Measurements from ENCODE around the gene KCNMA1.

The KCNMA1 gene

DNA sequence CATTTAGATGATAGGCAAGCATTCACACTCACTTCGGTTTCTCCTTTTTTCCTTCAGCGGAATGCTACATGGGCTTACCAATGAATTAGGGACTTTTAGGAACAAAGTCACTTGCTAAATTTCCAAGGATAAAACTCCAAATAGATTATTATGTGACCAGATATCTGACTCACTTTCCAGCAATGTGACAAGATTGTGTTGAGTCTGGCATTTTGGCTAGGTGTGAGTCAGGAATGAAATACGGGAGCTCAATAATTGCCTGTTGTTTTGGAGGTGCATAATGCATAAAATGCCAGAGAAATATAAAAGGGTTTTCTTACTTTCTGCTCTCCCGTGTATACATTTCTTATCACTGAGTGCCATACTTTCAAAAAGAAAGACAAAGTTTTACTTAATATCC lies 721.1 kb downstream of the KCNMA1 start:
- Histone ChIP-seq H2BK5ac (ENCODE audit: low read length) (no peak overlapping the region), H3K23ac (ENCODE audit: low read depth, low read length, poor library complexity) (no peak overlapping the region), H3K4me3 (ENCODE audit: low read length in 2 of 2) (no peak overlapping the region), H3K79me1 (ENCODE audit: low read depth, low read length) (no peaks in the 10 kb centered on the region), H3K14ac (ENCODE audit: low read length) (no peak overlapping the region), H3K18ac (ENCODE audit: low read length) (no peak overlapping the region), H4K8ac (ENCODE audit: low read depth, low read length) (no peak overlapping the region), H3K4ac (ENCODE audit: low read length) (no peak overlapping the region), H4K91ac (ENCODE audit: low read depth, low read length, poor library complexity) (no peak overlapping the region), H2BK15ac (ENCODE audit: low read length) (no peak overlapping the region), H2AFZ (ENCODE audit: low read length) (no peak overlapping the region), H3K27ac (replicated peaks; ENCODE audit: low read length) (no peak overlapping the region), H3K9me3 (replicated peaks in 1 of 2; ENCODE audit: control insufficient read depth in 2 of 2, insufficient read depth in 1 of 2, low read depth in 1 of 2, low read length in 2 of 2) (no peaks in the 10 kb centered on the region), H2BK120ac (ENCODE audit: low read depth, low read length) (no peak overlapping the region), H3K27me3 (ENCODE audit: control insufficient read depth in 3 of 3, insufficient read depth in 3 of 3, low read depth in 1 of 3, low read length in 3 of 3) (no peaks in the 10 kb centered on the region), H3K4me2 (ENCODE audit: insufficient read depth, low read length, poor library complexity, severe bottlenecking) (no peak overlapping the region), H3K36me3 (replicated peaks in 1 of 2; ENCODE audit: control insufficient read depth in 2 of 2, insufficient read depth in 2 of 2, low read length in 2 of 2) (no peaks in the 10 kb centered on the region), H2AK5ac (ENCODE audit: low read depth, low read length) (no peak overlapping the region), H3K4me1 (ENCODE audit: control insufficient read depth in 2 of 2, insufficient read depth in 1 of 2, low read depth in 1 of 2, low read length in 2 of 2) (peaks cover 0 to 4% of the 10 kb centered on the region in 2 donors), H2BK12ac (ENCODE audit: low read length) (no peak overlapping the region), H3K9ac (ENCODE audit: low read depth, low read length, poor library complexity) (no peak overlapping the region)
- no CpG with 5 or more reads among the region's 4 CpGs for WGBS, 2 donors (ENCODE audit: extremely low coverage in 2 of 2, insufficient read length in 2 of 2, insufficient replicate concordance in 1 of 2)
- no peak for DNase-seq (ENCODE audit: low spot score)

DNA sequence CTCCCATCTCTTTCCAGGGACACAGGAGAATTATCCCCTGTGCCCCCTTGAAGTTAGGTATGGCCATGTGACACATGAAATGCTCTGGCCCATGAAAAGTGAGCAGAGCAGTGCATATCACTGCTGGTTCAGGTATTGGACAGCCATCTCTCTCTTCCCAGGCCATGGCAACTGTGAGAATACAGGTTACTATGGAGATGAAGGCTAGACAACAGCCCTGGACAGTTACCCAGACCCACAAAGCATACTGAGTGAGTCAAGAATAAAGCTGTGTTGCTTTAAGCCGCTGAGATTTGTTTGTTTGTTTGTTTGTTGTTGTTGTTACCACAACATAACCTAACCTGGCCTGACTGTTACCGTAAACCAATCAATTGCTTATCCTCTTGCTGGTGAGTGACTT lies 722.3 kb downstream of the KCNMA1 start:
- H2BK120ac ChIP-seq (ENCODE audit: low read depth, low read length): no peak overlapping the region
- H4K91ac ChIP-seq (ENCODE audit: low read depth, low read length, poor library complexity): no peak overlapping the region
- H2BK5ac ChIP-seq (ENCODE audit: low read length): no peak overlapping the region
- H3K18ac ChIP-seq (ENCODE audit: low read length): no peak overlapping the region
- H2BK12ac ChIP-seq (ENCODE audit: low read length): no peak overlapping the region
- H2AK5ac ChIP-seq (ENCODE audit: low read depth, low read length): no peak overlapping the region
- H3K9me3 ChIP-seq (replicated peaks in 1 of 2; ENCODE audit: control insufficient read depth in 2 of 2, insufficient read depth in 1 of 2, low read depth in 1 of 2, low read length in 2 of 2): no peaks in the 10 kb centered on the region
- H3K4ac ChIP-seq (ENCODE audit: low read length): no peak overlapping the region
- no peak for DNase-seq (ENCODE audit: low spot score)
- H4K8ac ChIP-seq (ENCODE audit: low read depth, low read length): no peak overlapping the region
- H3K14ac ChIP-seq (ENCODE audit: low read length): no peak overlapping the region
- peaks cover 0 to 4% of the 10 kb centered on the region in 2 donors for H3K4me1 ChIP-seq (ENCODE audit: control insufficient read depth in 2 of 2, insufficient read depth in 1 of 2, low read depth in 1 of 2, low read length in 2 of 2)
- H3K79me1 ChIP-seq (ENCODE audit: low read depth, low read length): no peaks in the 10 kb centered on the region
- no peak overlapping the region for H3K4me3 ChIP-seq (ENCODE audit: low read length in 2 of 2)
- H3K27ac ChIP-seq (replicated peaks; ENCODE audit: low read length): no peak overlapping the region
- H3K4me2 ChIP-seq (ENCODE audit: insufficient read depth, low read length, poor library complexity, severe bottlenecking): no peak overlapping the region
- WGBS, 2 donors (ENCODE audit: extremely low coverage in 2 of 2, insufficient read length in 2 of 2, insufficient replicate concordance in 1 of 2): no CpG with 5 or more reads among the region's 2 CpGs
- H3K9ac ChIP-seq (ENCODE audit: low read depth, low read length, poor library complexity): no peak overlapping the region
- H3K23ac ChIP-seq (ENCODE audit: low read depth, low read length, poor library complexity): no peak overlapping the region
- H2AFZ ChIP-seq (ENCODE audit: low read length): no peak overlapping the region
- no peak overlapping the region for H2BK15ac ChIP-seq (ENCODE audit: low read length)
- H3K27me3 ChIP-seq (ENCODE audit: control insufficient read depth in 3 of 3, insufficient read depth in 3 of 3, low read depth in 1 of 3, low read length in 3 of 3): no peaks in the 10 kb centered on the region
- H3K36me3 ChIP-seq (replicated peaks in 1 of 2; ENCODE audit: control insufficient read depth in 2 of 2, insufficient read depth in 2 of 2, low read length in 2 of 2): no peaks in the 10 kb centered on the region

GRCh38 chr10:76911184-76911583 lies 726.4 kb downstream of the KCNMA1 start:
- Histone ChIP-seq H2BK120ac (ENCODE audit: low read depth, low read length) (no peak overlapping the region), H2AK5ac (ENCODE audit: low read depth, low read length) (no peak overlapping the region), H3K18ac (ENCODE audit: low read length) (no peak overlapping the region), H4K8ac (ENCODE audit: low read depth, low read length) (no peak overlapping the region), H2BK5ac (ENCODE audit: low read length) (no peak overlapping the region), H2BK12ac (ENCODE audit: low read length) (no peak overlapping the region), H3K9ac (ENCODE audit: low read depth, low read length, poor library complexity) (no peak overlapping the region), H3K9me3 (replicated peaks in 1 of 2; ENCODE audit: control insufficient read depth in 2 of 2, insufficient read depth in 1 of 2, low read depth in 1 of 2, low read length in 2 of 2) (no peaks in the 10 kb centered on the region), H3K23ac (ENCODE audit: low read depth, low read length, poor library complexity) (no peak overlapping the region), H2AFZ (ENCODE audit: low read length) (no peak overlapping the region), H3K4ac (ENCODE audit: low read length) (no peak overlapping the region), H3K27ac (replicated peaks; ENCODE audit: low read length) (no peak overlapping the region), H2BK15ac (ENCODE audit: low read length) (no peak overlapping the region), H3K4me3 (ENCODE audit: low read length in 2 of 2) (no peak overlapping the region), H3K4me1 (ENCODE audit: control insufficient read depth in 2 of 2, insufficient read depth in 1 of 2, low read depth in 1 of 2, low read length in 2 of 2) (peaks cover 0 to 4% of the 10 kb centered on the region in 2 donors), H3K79me1 (ENCODE audit: low read depth, low read length) (no peaks in the 10 kb centered on the region), H3K27me3 (ENCODE audit: control insufficient read depth in 3 of 3, insufficient read depth in 3 of 3, low read depth in 1 of 3, low read length in 3 of 3) (no peaks in the 10 kb centered on the region), H4K91ac (ENCODE audit: low read depth, low read length, poor library complexity) (no peak overlapping the region), H3K36me3 (replicated peaks in 1 of 2; ENCODE audit: control insufficient read depth in 2 of 2, insufficient read depth in 2 of 2, low read length in 2 of 2) (no peaks in the 10 kb centered on the region), H3K14ac (ENCODE audit: low read length) (no peak overlapping the region), H3K4me2 (ENCODE audit: insufficient read depth, low read length, poor library complexity, severe bottlenecking) (no peak overlapping the region)
- no CpG with 5 or more reads among the region's 1 CpG for WGBS, 2 donors (ENCODE audit: extremely low coverage in 2 of 2, insufficient read length in 2 of 2, insufficient replicate concordance in 1 of 2)
- no peak for DNase-seq (ENCODE audit: low spot score)

DNA sequence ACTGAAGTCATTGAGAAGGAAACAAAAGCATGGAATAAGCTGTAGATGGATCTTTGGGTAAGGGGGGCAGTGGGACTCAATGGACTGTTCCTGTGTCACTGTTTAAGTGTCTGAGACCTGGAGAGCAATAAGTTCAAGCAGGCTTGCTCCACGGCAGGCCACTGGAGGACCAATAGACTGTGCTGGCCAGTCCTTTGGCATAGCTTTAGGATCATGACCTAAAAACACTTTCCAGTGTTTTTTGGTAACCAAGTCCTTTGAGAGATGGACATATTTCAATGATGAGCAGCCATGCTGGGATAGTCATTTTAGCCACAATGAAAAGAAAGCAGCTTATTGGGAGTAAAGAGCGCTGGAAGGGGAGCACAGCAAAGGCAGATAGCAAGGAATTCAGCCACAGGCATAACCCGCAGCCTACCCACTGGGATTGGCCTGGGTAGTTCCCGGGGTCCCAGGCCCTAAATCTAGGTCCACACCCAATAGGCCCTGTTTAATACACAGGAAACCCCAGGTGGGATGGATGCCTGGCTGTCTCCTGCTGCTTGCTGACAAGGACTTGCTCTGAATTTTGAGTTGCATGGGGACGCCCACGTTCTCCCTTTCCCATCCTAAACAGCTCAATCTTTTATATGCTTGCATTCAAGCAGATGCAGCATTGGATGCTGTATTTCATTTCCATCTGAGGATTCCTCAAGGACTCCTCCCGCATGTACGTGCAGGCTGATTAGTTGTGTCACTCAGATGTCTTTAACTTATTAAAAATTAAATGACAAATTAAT lies 727.2 kb downstream of the KCNMA1 start:
- H2BK5ac ChIP-seq (ENCODE audit: low read length): no peak overlapping the region
- H3K23ac ChIP-seq (ENCODE audit: low read depth, low read length, poor library complexity): no peak overlapping the region
- H2AK5ac ChIP-seq (ENCODE audit: low read depth, low read length): no peak overlapping the region
- no peaks in the 10 kb centered on the region for H3K36me3 ChIP-seq (replicated peaks in 1 of 2; ENCODE audit: control insufficient read depth in 2 of 2, insufficient read depth in 2 of 2, low read length in 2 of 2)
- H3K9me3 ChIP-seq (replicated peaks in 1 of 2; ENCODE audit: control insufficient read depth in 2 of 2, insufficient read depth in 1 of 2, low read depth in 1 of 2, low read length in 2 of 2): no peaks in the 10 kb centered on the region
- H2BK15ac ChIP-seq (ENCODE audit: low read length): no peak overlapping the region
- no peak overlapping the region for H3K9ac ChIP-seq (ENCODE audit: low read depth, low read length, poor library complexity)
- no peak overlapping the region for H2AFZ ChIP-seq (ENCODE audit: low read length)
- H3K18ac ChIP-seq (ENCODE audit: low read length): no peak overlapping the region
- H3K4ac ChIP-seq (ENCODE audit: low read length): no peak overlapping the region
- no peaks in the 10 kb centered on the region for H3K79me1 ChIP-seq (ENCODE audit: low read depth, low read length)
- H2BK12ac ChIP-seq (ENCODE audit: low read length): no peak overlapping the region
- no peak overlapping the region for H4K8ac ChIP-seq (ENCODE audit: low read depth, low read length)
- H3K14ac ChIP-seq (ENCODE audit: low read length): no peak overlapping the region
- no peaks in the 10 kb centered on the region for H3K27me3 ChIP-seq (ENCODE audit: control insufficient read depth in 3 of 3, insufficient read depth in 3 of 3, low read depth in 1 of 3, low read length in 3 of 3)
- peaks cover 0 to 2% of the 10 kb centered on the region in 2 donors for H3K4me1 ChIP-seq (ENCODE audit: control insufficient read depth in 2 of 2, insufficient read depth in 1 of 2, low read depth in 1 of 2, low read length in 2 of 2)
- no peak overlapping the region for H3K27ac ChIP-seq (replicated peaks; ENCODE audit: low read length)
- H2BK120ac ChIP-seq (ENCODE audit: low read depth, low read length): no peak overlapping the region
- no peak overlapping the region for H3K4me2 ChIP-seq (ENCODE audit: insufficient read depth, low read length, poor library complexity, severe bottlenecking)
- H4K91ac ChIP-seq (ENCODE audit: low read depth, low read length, poor library complexity): no peak overlapping the region
- DNase-seq (ENCODE audit: low spot score): no peak
- H3K4me3 ChIP-seq (ENCODE audit: low read length in 2 of 2): no peak overlapping the region
- no CpG with 5 or more reads among the region's 8 CpGs for WGBS, 2 donors (ENCODE audit: extremely low coverage in 2 of 2, insufficient read length in 2 of 2, insufficient replicate concordance in 1 of 2)

All from neuronal stem cell (in vitro differentiated cells).